Ectodermal cell (in vitro differentiated cells): ENCODE results near the gene PRKCH.
"Not testable (repeated sequence)": the region's sequence is repeated elsewhere in the genome, so short reads cannot be mapped to it uniquely, and the experiment has no call there.

Source experiments
- H3K27ac ChIP-seq: 2 replicates; pipeline ENCODE4 v1.7.0; 2013; ENCODE audit warnings: mild to moderate bottlenecking, low read depth, low read length; ENCODE audit not compliant: insufficient read depth, poor library complexity, severe bottlenecking
- H3K27me3 ChIP-seq: 2 replicates; pipeline ENCODE4 v1.7.0; 2013; ENCODE audit warnings: mild to moderate bottlenecking, low read length; ENCODE audit not compliant: insufficient read depth, control insufficient read depth, poor library complexity, severe bottlenecking
- H3K36me3 ChIP-seq: one replicate; pipeline ENCODE4 v1.7.0; 2013; ENCODE audit warnings: low read length; ENCODE audit not compliant: control insufficient read depth, insufficient read depth
- H3K4me1 ChIP-seq: one replicate; pipeline ENCODE4 v1.7.0; 2013; ENCODE audit warnings: low read length; ENCODE audit not compliant: control insufficient read depth, insufficient read depth
- H3K4me3 ChIP-seq: 2 replicates; pipeline ENCODE4 v1.7.0; 2013; ENCODE audit warnings: low read depth, low read length, control low read depth; ENCODE audit not compliant: insufficient read depth
- H3K9me3 ChIP-seq: 2 replicates; pipeline ENCODE4 v1.7.0; 2013; ENCODE audit warnings: mild to moderate bottlenecking, low read length, moderate library complexity; ENCODE audit not compliant: control insufficient read depth
- WGBS, 2 experiments: methylation state at CpG; one replicate each; pipeline ENCODE4 v1.1.7; 2013; ENCODE audit warnings: missing lambda C conversion rate in 2 of 2; 5-methylcytosine and 5-hydroxymethylcytosine counted together

The PRKCH gene

GRCh38 chr14:61458766-61459165, 137.4 kb downstream of the PRKCH start:
- H3K36me3 ChIP-seq = no peaks in the 10 kb centered on the region
- no peak overlapping the region for H3K4me3 ChIP-seq
- H3K27ac ChIP-seq = no peak overlapping the region
- no peaks in the 10 kb centered on the region for H3K4me1 ChIP-seq
- no peaks in the 10 kb centered on the region for H3K9me3 ChIP-seq
- H3K27me3 ChIP-seq = no peaks in the 10 kb centered on the region

DNA sequence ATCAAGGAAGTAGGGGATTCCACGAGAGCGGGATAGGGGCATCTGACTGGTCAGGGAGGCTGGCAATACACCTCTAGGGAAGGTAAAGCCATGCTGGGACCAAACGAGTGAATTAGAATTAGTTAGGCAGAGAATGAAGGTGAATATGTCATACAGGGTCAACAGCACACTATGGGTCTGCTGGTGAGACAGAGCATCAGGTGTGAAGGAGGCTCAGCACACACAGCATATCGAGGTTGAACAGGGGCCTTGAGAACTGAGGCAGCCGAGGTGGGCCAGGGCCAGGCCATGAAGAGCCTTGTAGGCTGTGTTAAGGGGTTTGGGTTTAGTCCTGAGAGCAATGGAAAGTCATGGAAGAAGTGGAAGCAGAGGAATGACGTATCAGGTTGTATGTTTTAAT, 137.8 kb downstream of the PRKCH start:
- Histone ChIP-seq H3K36me3 (no peaks in the 10 kb centered on the region), H3K27ac (no peak overlapping the region), H3K27me3 (no peaks in the 10 kb centered on the region), H3K4me1 (no peaks in the 10 kb centered on the region), H3K9me3 (no peaks in the 10 kb centered on the region), H3K4me3 (no peak overlapping the region)
- 90 to 91% methylated on average over 6 of the region's 6 CpGs for WGBS, 2 experiments

DNA sequence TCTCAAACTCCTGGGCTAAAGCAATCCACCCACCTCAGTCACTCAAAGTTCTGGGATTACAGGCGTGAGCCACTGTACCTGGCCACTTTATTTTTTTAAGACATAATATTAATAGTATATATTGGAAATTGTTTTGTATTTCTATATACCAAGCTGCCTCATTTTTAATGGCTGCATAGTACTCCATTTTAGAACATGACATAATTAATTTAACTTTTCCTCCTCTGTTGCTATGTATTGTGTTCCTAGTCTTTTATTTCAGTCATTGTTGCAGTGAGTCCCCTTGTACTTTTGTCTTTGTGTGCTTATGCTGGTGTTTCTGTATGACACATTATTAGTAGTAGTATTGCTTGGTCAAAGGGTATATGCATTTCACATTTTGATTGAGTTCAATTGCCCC, 138.7 kb downstream of the PRKCH start:
- H3K27ac ChIP-seq = no peak overlapping the region
- H3K4me1 ChIP-seq = no peaks in the 10 kb centered on the region
- H3K9me3 ChIP-seq = no peaks in the 10 kb centered on the region
- no peaks in the 10 kb centered on the region for H3K36me3 ChIP-seq
- H3K27me3 ChIP-seq = no peaks in the 10 kb centered on the region
- no peak overlapping the region for H3K4me3 ChIP-seq
- WGBS, 2 experiments = no CpG with 5 or more reads among the region's 1 CpG

DNA sequence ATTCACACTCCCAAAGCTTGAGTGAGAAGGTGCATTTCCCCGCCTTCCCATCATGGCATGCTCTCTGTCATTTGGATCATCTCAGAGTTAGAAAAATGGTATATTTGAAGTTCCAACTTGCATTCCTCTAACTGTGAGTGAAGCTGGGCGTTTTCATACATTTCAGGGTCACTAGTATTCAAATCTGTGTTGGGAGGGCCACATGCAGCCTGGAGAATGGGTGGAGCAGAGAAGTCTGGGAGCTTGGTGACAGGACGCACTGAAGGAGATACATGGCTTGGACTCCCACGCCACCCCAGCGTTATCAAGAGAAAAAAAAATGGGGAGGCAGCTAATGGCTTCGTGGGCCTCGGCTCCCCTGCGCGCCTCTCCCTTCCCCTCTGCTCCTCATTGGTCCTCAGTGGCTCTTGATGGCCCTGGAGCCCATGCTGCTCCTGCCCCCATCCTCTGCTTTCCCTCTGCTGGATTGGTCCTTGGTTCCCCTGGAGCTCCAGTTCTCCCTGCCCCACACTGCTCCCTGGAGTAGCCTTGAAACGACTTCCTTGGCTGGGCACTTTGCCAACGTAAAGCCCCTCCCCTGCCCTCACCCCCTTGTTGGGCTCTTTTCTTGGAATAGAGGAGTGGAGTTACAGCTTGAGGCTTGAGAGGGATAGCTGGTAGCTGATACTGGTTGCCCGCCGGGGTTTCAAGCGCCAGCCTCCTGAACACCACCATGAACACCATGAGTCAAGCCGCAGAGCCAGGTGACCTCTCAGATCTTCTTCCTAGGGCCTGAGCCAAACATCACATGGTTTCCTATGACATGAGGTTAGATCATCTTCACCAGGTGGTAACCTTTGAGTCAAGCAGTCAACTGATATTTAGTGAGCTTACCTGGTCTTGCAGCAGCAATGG, 139.6 kb downstream of the PRKCH start:
- no peak overlapping the region for H3K27ac ChIP-seq
- no peaks in the 10 kb centered on the region for H3K36me3 ChIP-seq
- H3K9me3 ChIP-seq = no peaks in the 10 kb centered on the region
- WGBS, 2 experiments = 82 to 83% methylated on average over 15 of the region's 15 CpGs
- peaks cover 3% of the 10 kb centered on the region for H3K4me1 ChIP-seq
- no peak overlapping the region for H3K4me3 ChIP-seq
- no peaks in the 10 kb centered on the region for H3K27me3 ChIP-seq

DNA sequence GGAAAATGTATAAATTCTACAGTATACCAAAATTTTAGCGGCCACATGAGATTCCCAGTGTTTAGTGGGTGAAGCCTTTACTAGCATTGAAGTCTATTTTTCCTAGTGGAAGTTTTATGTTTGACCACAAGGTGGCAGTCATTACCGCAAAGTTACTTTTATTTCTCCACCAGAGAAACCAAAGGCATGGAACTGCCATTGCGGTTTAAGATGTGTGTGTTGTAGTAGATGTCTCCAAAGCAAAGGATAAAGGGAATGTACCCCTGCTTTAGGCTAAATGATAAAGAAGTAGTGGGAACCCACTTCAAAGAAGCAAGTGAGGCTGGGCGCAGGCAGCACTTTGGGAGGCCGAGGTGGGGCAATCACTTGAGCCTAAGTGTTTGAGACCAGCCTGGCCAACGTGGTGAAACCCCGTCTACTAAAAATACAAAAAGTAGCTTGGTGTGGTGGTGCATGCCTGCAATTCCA, 140.5 kb downstream of the PRKCH start:
- 61 to 75% methylated on average over 5 to 7 of the region's 7 CpGs for WGBS, 2 experiments
- Histone ChIP-seq H3K36me3 (no peaks in the 10 kb centered on the region), H3K4me3 (no peak overlapping the region), H3K4me1 (peaks cover 12% of the 10 kb centered on the region), H3K27me3 (no peaks in the 10 kb centered on the region), H3K9me3 (no peaks in the 10 kb centered on the region), H3K27ac (no peak overlapping the region)

GRCh38 chr14:61462566-61463193, 141.3 kb downstream of the PRKCH start:
- 61 to 67% methylated on average over 4 of the region's 4 CpGs for WGBS, 2 experiments
- no peak overlapping the region for H3K4me3 ChIP-seq
- no peaks in the 10 kb centered on the region for H3K9me3 ChIP-seq
- peaks cover 16% of the 10 kb centered on the region for H3K4me1 ChIP-seq
- H3K36me3 ChIP-seq = no peaks in the 10 kb centered on the region
- no peak overlapping the region for H3K27ac ChIP-seq
- no peaks in the 10 kb centered on the region for H3K27me3 ChIP-seq

DNA sequence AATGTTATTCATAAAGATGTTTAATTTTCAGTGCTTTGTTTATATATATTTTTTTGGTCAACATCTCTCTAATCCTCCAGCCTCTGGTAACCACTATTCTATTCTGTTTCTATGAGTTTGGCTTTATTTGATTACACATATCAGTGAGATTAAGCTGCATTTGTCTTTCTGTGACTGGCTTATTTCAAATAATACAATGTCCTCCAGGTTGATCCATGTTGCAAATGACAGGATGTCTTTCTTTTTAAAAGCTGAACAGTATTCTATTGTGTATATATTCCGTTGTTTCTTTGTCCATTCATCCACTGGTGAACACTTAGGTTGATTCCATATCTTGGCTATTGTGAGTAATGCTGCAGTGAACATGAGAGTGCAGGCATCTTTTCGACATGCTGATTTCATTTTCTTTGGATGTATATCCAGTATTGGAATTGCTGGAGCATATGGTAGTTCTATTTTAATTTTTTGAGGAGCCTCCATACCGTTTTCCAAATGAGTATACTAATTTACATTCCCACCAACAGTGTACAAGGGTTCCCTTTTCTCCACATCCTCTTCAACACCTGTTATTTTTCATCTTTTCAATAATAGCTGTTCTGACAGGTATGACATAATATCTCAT, 142.4 kb downstream of the PRKCH start:
- H3K27ac ChIP-seq = no peak overlapping the region
- 93 to 97% methylated on average over 3 of the region's 3 CpGs for WGBS, 2 experiments
- H3K9me3 ChIP-seq = no peaks in the 10 kb centered on the region
- no peak overlapping the region for H3K4me3 ChIP-seq
- H3K36me3 ChIP-seq = no peaks in the 10 kb centered on the region
- no peaks in the 10 kb centered on the region for H3K27me3 ChIP-seq
- peaks cover 16% of the 10 kb centered on the region for H3K4me1 ChIP-seq

DNA sequence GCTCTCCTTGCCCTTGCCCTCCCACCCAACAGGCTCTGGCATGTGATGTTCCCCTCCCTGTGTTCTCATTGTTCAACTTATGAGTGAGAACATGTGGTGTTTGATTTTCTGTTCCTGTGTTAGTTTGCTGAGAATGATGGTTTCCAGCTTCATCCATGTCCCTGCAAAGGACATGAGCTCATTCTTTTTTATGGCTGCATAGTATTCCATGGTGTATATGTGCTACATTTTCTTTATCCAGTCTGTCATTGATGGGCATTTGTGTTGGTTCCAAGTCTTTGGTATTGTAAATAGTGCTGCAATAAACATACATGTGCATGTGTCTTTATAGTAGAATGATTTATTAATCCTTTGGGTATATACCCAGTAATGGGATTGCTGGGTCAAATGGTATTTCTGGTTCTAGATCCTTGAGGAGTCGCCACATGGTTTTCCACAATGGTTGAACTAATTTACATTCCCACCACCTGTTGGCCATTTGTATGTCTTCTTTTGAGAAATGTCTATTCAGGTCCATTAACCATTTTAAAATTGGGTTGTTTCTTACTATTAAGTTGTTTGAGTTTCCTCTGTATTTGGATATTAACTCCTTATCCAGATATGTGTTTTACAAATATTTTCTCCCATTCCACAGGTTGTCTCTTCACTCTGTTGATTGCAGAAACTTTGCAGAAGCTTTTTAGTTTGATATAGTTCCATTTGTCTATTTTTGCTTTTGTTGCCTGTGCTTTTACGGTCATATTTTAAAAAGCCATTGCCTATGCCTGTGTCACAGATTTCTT, 143.4 kb downstream of the PRKCH start:
- not testable (repeated sequence) for H3K27ac ChIP-seq, H3K36me3 ChIP-seq, H3K27me3 ChIP-seq, H3K4me3 ChIP-seq, H3K9me3 ChIP-seq
- H3K4me1 ChIP-seq = peaks cover 16% of the 10 kb centered on the region
- 83 to 100% methylated on average over 1 to 2 of the region's 2 CpGs for WGBS, 2 experiments

DNA sequence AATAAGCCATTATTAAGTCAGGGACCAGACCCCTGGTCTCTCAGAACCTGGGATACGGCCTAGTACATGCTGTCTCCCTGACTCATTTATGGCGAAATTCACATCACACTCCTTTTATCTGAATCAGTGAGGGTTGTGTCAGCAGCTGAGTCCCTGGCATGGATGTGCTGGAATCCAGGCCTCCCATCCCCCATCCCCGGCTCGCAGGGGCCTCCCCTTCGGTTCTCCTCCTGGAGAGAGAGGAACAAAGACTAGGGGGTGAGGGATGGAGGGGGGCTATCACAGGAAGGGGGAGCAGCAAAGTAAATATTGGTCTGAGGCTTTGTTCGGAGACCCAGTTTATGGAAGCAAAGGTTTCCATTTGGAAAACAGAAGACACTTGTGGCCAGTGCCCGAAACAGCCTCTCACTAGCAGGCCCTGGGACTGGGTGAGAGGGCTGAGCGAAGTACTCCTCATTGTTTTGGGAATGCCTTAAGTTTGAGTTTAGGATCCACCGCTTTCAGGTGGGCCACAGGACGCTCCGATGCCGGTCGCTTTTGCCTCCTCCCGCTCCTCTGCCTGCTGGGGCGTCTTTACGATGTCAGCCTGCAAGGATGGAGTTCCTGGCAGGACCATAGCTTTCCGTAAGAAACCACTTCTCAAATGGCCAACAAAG, 145.0 kb downstream of the PRKCH start:
- 14 to 16% methylated on average over 16 of the region's 17 CpGs for WGBS, 2 experiments
- no peaks in the 10 kb centered on the region for H3K9me3 ChIP-seq
- H3K27me3 ChIP-seq = peaks cover 3% of the 10 kb centered on the region
- H3K4me3 ChIP-seq = no peak overlapping the region
- H3K36me3 ChIP-seq = no peaks in the 10 kb centered on the region
- H3K4me1 ChIP-seq = peaks cover 24% of the 10 kb centered on the region
- no peak overlapping the region for H3K27ac ChIP-seq
